HCT116 (cell line): ENCODE results near the gene DENND1A. TPM values are rescaled to one million over a fixed set of nuclear protein-coding genes. Genes with fewer than 3 reads are reported as not detected.

Source experiments
- ATAC-seq: fragments of 200-7000 bp; cut with Tn5 transposase; 2 replicates; pipeline ENCODE4 v1.9.1; 2020; ENCODE audit warnings: mild to moderate bottlenecking, moderate library complexity
- BruUV-seq: library from RNA; stranded (reverse); fragments of 400-500 nt; replicated peaks from 2 replicates; lab custom pipeline; 2021; lab: Mats Ljungman, UMichigan
- CTCF ChIA-PET: fragments of 300-600 bp; sonication (Branson Sonifier 250); formaldehyde crosslinking; loops from one replicate; lab custom pipeline; 2021; ENCODE audit warnings: antibody characterized with exemption; lab: Charles Lee
- POLR2A ChIA-PET: fragments of 300-600, 350-600 bp; sonication (Branson Sonifier 250); formaldehyde crosslinking; loops from one replicate; lab custom pipeline; 2021; ENCODE audit warnings: antibody characterized with exemption; lab: Charles Lee
- RAD21 ChIA-PET, 2 experiments: fragments of 300-600 bp; sonication (Branson Sonifier 250); formaldehyde crosslinking; loops; one replicate each; lab custom pipeline; 2023; ENCODE audit warnings: low total read pairs in 2 of 2; ENCODE audit not compliant: uncharacterized antibody in 2 of 2, unreplicated experiment in 2 of 2, low non-redundant PET in 1 of 2; lab: Charles Lee
- DNase-seq: peaks from one replicate; pipeline ENCODE4 v3.0.0-alpha.2; 2010; ENCODE audit warnings: low read depth, low spot score
- H2AFZ ChIP-seq: fragments of 200-600 bp; shearing (Covaris generic), sonication (generic); 2 replicates; pipeline ENCODE4 v1.6.1; 2017; ENCODE audit warnings: low read depth, mixed run types, mixed read lengths, antibody characterized with exemption, low read length; ENCODE audit not compliant: poor library complexity, severe bottlenecking
- H3K27ac ChIP-seq: 2 replicates; pipeline ENCODE4 v1.5.1; 2012; ENCODE audit warnings: low read depth, low read length
- H3K27me3 ChIP-seq: fragments of 200-600 bp; sonication (generic); 2 replicates; pipeline ENCODE4 v1.6.1; 2016; ENCODE audit warnings: mixed run types, low read length, mixed read lengths; ENCODE audit not compliant: insufficient read depth
- H3K36me3 ChIP-seq, 2 experiments: fragments of 200-500 bp in 1 of 2; fragments of 200-600 bp in 1 of 2; sonication (Bioruptor generic) in 1 of 2; sonication (generic) in 1 of 2; 2 replicates each; pipeline versions ENCODE4 v1.5.1 to v1.6.1; 2014 to 2016; ENCODE audit warnings: low read length in 2 of 2, inconsistent platforms in 1 of 2, mixed read lengths in 1 of 2, mixed run types in 1 of 2; ENCODE audit not compliant: insufficient read depth in 2 of 2, control insufficient read depth in 1 of 2
- H3K4me1 ChIP-seq, 2 experiments: fragments of 200-600 bp in 1 of 2; sonication (generic) in 1 of 2; 2 replicates each; pipeline versions ENCODE4 v1.5.1 to v1.6.1; 2012 to 2017; ENCODE audit warnings: low read length in 2 of 2, inconsistent platforms in 1 of 2, mild to moderate bottlenecking in 1 of 2, mixed read lengths in 1 of 2, mixed run types in 1 of 2, moderate library complexity in 1 of 2; ENCODE audit not compliant: insufficient read depth in 2 of 2, control insufficient read depth in 1 of 2
- H3K4me2 ChIP-seq: fragments of 200-600 bp; sonication (generic); 2 replicates; pipeline ENCODE4 v1.6.1; 2017; ENCODE audit warnings: mixed run types, low read length, mixed read lengths
- H3K4me3 ChIP-seq, 2 experiments: fragments of 200-600 bp in 1 of 2; sonication (generic) in 1 of 2; replicated peaks in 1 of 2; 2 replicates each; pipeline ENCODE4 v1.5.1; 2011 to 2016; ENCODE audit warnings: low read length in 2 of 2, control low read depth in 1 of 2, low read depth in 1 of 2, mild to moderate bottlenecking in 1 of 2, mixed read lengths in 1 of 2, mixed run types in 1 of 2
- H3K79me2 ChIP-seq: fragments of 200-600 bp; sonication (generic); 2 replicates; pipeline ENCODE4 v1.6.1; 2017; ENCODE audit warnings: mild to moderate bottlenecking, mixed run types, low read length, moderate library complexity, mixed read lengths; ENCODE audit not compliant: insufficient read depth
- H3K9ac ChIP-seq: fragments of 200-600 bp; sonication (generic); 2 replicates; pipeline ENCODE4 v1.6.1; 2016; ENCODE audit warnings: low read length, mixed read lengths
- H3K9me2 ChIP-seq: fragments of 200-600 bp; sonication (generic), shearing (Covaris generic); 2 replicates; pipeline ENCODE4 v1.6.1; 2017; ENCODE audit warnings: mixed run types, mild to moderate bottlenecking, moderate library complexity; ENCODE audit not compliant: insufficient read depth
- H3K9me3 ChIP-seq, 2 experiments: fragments of 200-500 bp in 1 of 2; fragments of 200-600 bp in 1 of 2; sonication (Bioruptor generic) in 1 of 2; sonication (generic) in 1 of 2; 2 replicates each; pipeline ENCODE4 v1.6.1; 2014 to 2017; ENCODE audit warnings: low read length in 2 of 2, mixed read lengths in 2 of 2, inconsistent platforms in 1 of 2, low read depth in 1 of 2, mild to moderate bottlenecking in 1 of 2, mixed run types in 1 of 2, moderate library complexity in 1 of 2; ENCODE audit not compliant: control insufficient read depth in 1 of 2, insufficient read depth in 1 of 2
- H4K20me1 ChIP-seq: fragments of 200-600 bp; sonication (generic), shearing (Covaris generic); 2 replicates; pipeline ENCODE4 v1.6.1; 2017; ENCODE audit warnings: mixed run types, mild to moderate bottlenecking, moderate library complexity; ENCODE audit not compliant: insufficient read depth
- ELF1 ChIP-seq: IDR thresholded peaks from 2 replicates; pipeline ENCODE4 v1.6.1; 2012; ENCODE audit warnings: low read depth, borderline replicate concordance
- RAD21 ChIP-seq: IDR thresholded peaks from 2 replicates; pipeline ENCODE4 v1.6.1; 2012; ENCODE audit warnings: low read depth, mild to moderate bottlenecking
- SRF ChIP-seq: IDR thresholded peaks from 2 replicates; pipeline ENCODE4 v1.6.1; 2012; ENCODE audit warnings: low read depth
- YY1 ChIP-seq: IDR thresholded peaks from 2 replicates; pipeline ENCODE4 v1.6.1; 2011; ENCODE audit warnings: low read length, low read depth, moderate library complexity, mild to moderate bottlenecking; ENCODE audit not compliant: insufficient replicate concordance; ENCODE audit errors: extremely low read depth
- ZBTB33 ChIP-seq: IDR thresholded peaks from 2 replicates; pipeline ENCODE4 v1.6.1; 2011; ENCODE audit warnings: mild to moderate bottlenecking, low read length, moderate library complexity; ENCODE audit not compliant: insufficient replicate concordance; ENCODE audit errors: extremely low read depth
- ZFX ChIP-seq: fragments of 450-650 bp; IDR thresholded peaks from 2 replicates; pipeline ENCODE4 v1.6.1; 2017
- ZNF274 ChIP-seq: fragments of 200-500 bp; sonication (Bioruptor generic); IDR thresholded peaks from 2 replicates; pipeline ENCODE4 v1.6.1; 2014; ENCODE audit warnings: mild to moderate bottlenecking, low read depth, low read length, inconsistent platforms
- intact Hi-C: fragments of 100-400 bp; cut with micrococcal nuclease; formaldehyde crosslinking; loops from 2 replicates; pipeline ENCODE4 v1.10.0; 2022
- total RNA-seq: library from RNA; stranded (reverse); gene quantifications from one replicate; pipeline ENCODE4 v1.2.1, GENCODE V29; 2021; ENCODE audit not compliant: unreplicated experiment
- TF ChIP-seq, protein P1 (sequence below): IDR thresholded peaks from 2 replicates; pipeline ENCODE4 v1.6.1; 2012; ENCODE audit warnings: low read depth
- TF ChIP-seq, protein P2 (sequence below): IDR thresholded peaks from 2 replicates; pipeline ENCODE4 v1.6.1; 2012

Gene DENND1A
- total RNA-seq, 1 experiment from 2014 or later, result 33.0 TPM

DNA sequence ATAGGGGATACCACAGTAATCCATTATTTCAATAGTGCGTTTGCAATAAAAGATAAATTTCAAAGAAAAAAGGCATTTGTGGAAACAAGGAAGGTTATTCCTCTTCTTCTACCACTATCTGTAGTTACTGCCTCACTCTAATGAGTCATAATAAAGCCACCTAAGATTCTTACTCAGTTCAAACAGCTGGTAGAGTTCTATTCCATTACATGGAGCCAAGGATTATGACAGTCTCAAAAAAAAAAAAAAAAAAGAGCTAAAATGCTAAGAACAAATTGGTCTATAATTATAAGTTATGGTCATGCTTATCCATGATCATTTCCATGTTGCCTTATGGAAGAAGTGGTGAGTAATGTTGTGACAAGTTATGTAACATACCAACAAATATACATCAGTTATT lies 46.3 kb downstream of the DENND1A start:
- BruUV-seq, result no TSS peak
- no peak overlapping the region for H3K4me2 ChIP-seq
- DNase-seq (no peak), ATAC-seq (no peak)
- no peaks in the 10 kb centered on the region for H3K4me1 ChIP-seq
- ChIA-PET POLR2A (no interaction called here), CTCF (no interaction called here), RAD21 (no interaction called here)
- intact Hi-C loops, result no loop called here
- no peaks in the 10 kb centered on the region for H3K27me3 ChIP-seq
- peaks cover 23% of the 10 kb centered on the region for H3K79me2 ChIP-seq
- no peaks in the 10 kb centered on the region for H3K36me3 ChIP-seq
- H2AFZ ChIP-seq, result no peak overlapping the region
- H3K9me3 ChIP-seq, result no peaks in the 10 kb centered on the region
- no peak overlapping the region for H3K27ac ChIP-seq
- H3K4me3 ChIP-seq, result no peak overlapping the region
- no peak overlapping the region for H3K9ac ChIP-seq
- TF ChIP-seq ZFX (no peak), RAD21 (no peak), ZNF274 (no peak), YY1 (no peak), SRF (no peak), ELF1 (no peak), ZBTB33 (no peak)
- TF ChIP-seq, protein P1, sequence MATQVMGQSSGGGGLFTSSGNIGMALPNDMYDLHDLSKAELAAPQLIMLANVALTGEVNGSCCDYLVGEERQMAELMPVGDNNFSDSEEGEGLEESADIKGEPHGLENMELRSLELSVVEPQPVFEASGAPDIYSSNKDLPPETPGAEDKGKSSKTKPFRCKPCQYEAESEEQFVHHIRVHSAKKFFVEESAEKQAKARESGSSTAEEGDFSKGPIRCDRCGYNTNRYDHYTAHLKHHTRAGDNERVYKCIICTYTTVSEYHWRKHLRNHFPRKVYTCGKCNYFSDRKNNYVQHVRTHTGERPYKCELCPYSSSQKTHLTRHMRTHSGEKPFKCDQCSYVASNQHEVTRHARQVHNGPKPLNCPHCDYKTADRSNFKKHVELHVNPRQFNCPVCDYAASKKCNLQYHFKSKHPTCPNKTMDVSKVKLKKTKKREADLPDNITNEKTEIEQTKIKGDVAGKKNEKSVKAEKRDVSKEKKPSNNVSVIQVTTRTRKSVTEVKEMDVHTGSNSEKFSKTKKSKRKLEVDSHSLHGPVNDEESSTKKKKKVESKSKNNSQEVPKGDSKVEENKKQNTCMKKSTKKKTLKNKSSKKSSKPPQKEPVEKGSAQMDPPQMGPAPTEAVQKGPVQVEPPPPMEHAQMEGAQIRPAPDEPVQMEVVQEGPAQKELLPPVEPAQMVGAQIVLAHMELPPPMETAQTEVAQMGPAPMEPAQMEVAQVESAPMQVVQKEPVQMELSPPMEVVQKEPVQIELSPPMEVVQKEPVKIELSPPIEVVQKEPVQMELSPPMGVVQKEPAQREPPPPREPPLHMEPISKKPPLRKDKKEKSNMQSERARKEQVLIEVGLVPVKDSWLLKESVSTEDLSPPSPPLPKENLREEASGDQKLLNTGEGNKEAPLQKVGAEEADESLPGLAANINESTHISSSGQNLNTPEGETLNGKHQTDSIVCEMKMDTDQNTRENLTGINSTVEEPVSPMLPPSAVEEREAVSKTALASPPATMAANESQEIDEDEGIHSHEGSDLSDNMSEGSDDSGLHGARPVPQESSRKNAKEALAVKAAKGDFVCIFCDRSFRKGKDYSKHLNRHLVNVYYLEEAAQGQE, result no peak
- TF ChIP-seq, protein P2, sequence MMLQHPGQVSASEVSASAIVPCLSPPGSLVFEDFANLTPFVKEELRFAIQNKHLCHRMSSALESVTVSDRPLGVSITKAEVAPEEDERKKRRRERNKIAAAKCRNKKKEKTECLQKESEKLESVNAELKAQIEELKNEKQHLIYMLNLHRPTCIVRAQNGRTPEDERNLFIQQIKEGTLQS, result no peak
- H3K9me2 ChIP-seq, result no peaks in the 10 kb centered on the region
- H4K20me1 ChIP-seq, result no peaks in the 10 kb centered on the region
